Liver (tissue), 3 donors: ENCODE data around the gene IRAK1.

ENCODE experiments used
- ATF3 ChIP-seq: IDR thresholded peaks from 2 replicates; pipeline ENCODE4 v1.6.1; 2016; ENCODE audit warnings: antibody characterized with exemption
- CTCF ChIP-seq: fragments of 150-350 bp; IDR thresholded peaks from 2 replicates; pipeline ENCODE4 v1.5.1; 2017; ENCODE audit warnings: improper control_type of control experiment, low read depth, low read length; ENCODE audit not compliant: missing input control
- EGR1 ChIP-seq, 2 donors: IDR thresholded peaks; 2 replicates each; pipeline ENCODE4 v1.6.1; 2016 to 2018; ENCODE audit warnings: antibody characterized with exemption in 2 of 2, low read depth in 2 of 2
- FOXA1 ChIP-seq: IDR thresholded peaks from 2 replicates; pipeline ENCODE4 v1.6.1; 2016; ENCODE audit warnings: antibody characterized with exemption
- JUND ChIP-seq, 2 donors: IDR thresholded peaks; 2 replicates each; pipeline ENCODE4 v1.6.1; 2016; ENCODE audit warnings: antibody characterized with exemption in 2 of 2
- REST ChIP-seq: IDR thresholded peaks from 2 replicates; pipeline ENCODE4 v1.6.1; 2016; ENCODE audit warnings: antibody characterized with exemption, mild to moderate bottlenecking
- SP1 ChIP-seq: IDR thresholded peaks from 2 replicates; pipeline ENCODE4 v1.6.1; 2018; ENCODE audit warnings: antibody characterized with exemption, mild to moderate bottlenecking
- TAF1 ChIP-seq: conservative IDR thresholded peaks from 2 replicates; pipeline ENCODE4 v1.6.1; 2016; ENCODE audit warnings: antibody characterized with exemption, mild to moderate bottlenecking
- YY1 ChIP-seq: IDR thresholded peaks from 2 replicates; pipeline ENCODE4 v1.6.1; 2016; ENCODE audit warnings: antibody characterized with exemption, mild to moderate bottlenecking
- donor health status: healthy.
- donor health status: healthy.

GRCh38 chrX:154000051-154000450 lies 19.7 kb downstream of the IRAK1 start:
- no peak for TF ChIP-seq REST
- no peak for TF ChIP-seq CTCF
- no peak for TF ChIP-seq ATF3
- no peak for TF ChIP-seq TAF1
- no peak for TF ChIP-seq FOXA1
- no peak for TF ChIP-seq YY1
- no peak for TF ChIP-seq SP1
- TF ChIP-seq EGR1 (IDR thresholded peaks at IDR 0.05; ENCODE audit: low read depth in 2 of 2): no peak
- TF ChIP-seq JUND (IDR thresholded peaks at IDR 0.05): no peak
